OCI-LY1 (cell line): ENCODE measurements around the gene B4GALT6.

Experiments used
- H2AFZ ChIP-seq: fragments of 200-600 bp; sonication (generic), shearing (Covaris generic); 2 replicates; pipeline ENCODE4 v1.6.0; 2014; ENCODE audit warnings: antibody characterized with exemption, mild to moderate bottlenecking, low read length
- H3F3A ChIP-seq: fragments of 200-600 bp; sonication (generic), shearing (Covaris generic); 2 replicates; pipeline ENCODE4 v1.6.0; 2014; ENCODE audit warnings: mild to moderate bottlenecking, antibody characterized with exemption, low read length, moderate library complexity; ENCODE audit not compliant: insufficient read depth
- H3K27ac ChIP-seq: fragments of 200-600 bp; sonication (generic); 2 replicates; pipeline ENCODE4 v1.5.1; 2014; ENCODE audit warnings: low read length, mixed run types, mild to moderate bottlenecking, low read depth; ENCODE audit not compliant: poor library complexity, severe bottlenecking
- H3K27me3 ChIP-seq: fragments of 200-600 bp; sonication (generic); 2 replicates; pipeline ENCODE4 v1.6.0; 2014; ENCODE audit warnings: antibody characterized with exemption, mild to moderate bottlenecking, low read length, moderate library complexity; ENCODE audit not compliant: insufficient read depth
- H3K36me3 ChIP-seq: fragments of 200-600 bp; sonication (generic); 2 replicates; pipeline ENCODE4 v1.6.1; 2014; ENCODE audit warnings: mild to moderate bottlenecking, antibody characterized with exemption, low read length, moderate library complexity, mixed read lengths; ENCODE audit not compliant: insufficient read depth
- H3K4me1 ChIP-seq: fragments of 200-600 bp; sonication (generic); 2 replicates; pipeline ENCODE4 v1.5.1; 2014; ENCODE audit warnings: mild to moderate bottlenecking, low read length, moderate library complexity; ENCODE audit not compliant: insufficient read depth, severe bottlenecking
- H3K4me2 ChIP-seq: fragments of 200-600 bp; sonication (generic), shearing (Covaris generic); 2 replicates; pipeline ENCODE4 v1.6.1; 2014; ENCODE audit warnings: low read length
- H3K4me3 ChIP-seq: fragments of 200-600 bp; sonication (generic); 2 replicates; pipeline ENCODE4 v1.5.1; 2014; ENCODE audit warnings: low read length, low read depth, mild to moderate bottlenecking, mixed read lengths; ENCODE audit not compliant: poor library complexity, severe bottlenecking
- H3K79me2 ChIP-seq: fragments of 200-600 bp; shearing (Covaris generic); 2 replicates; pipeline ENCODE4 v1.6.1; 2016; ENCODE audit warnings: mixed run types, low read length, mixed read lengths; ENCODE audit not compliant: insufficient read depth
- H3K9ac ChIP-seq: fragments of 200-600 bp; sonication (generic), shearing (Covaris generic); 2 replicates; pipeline ENCODE4 v1.6.1; 2014; ENCODE audit warnings: mild to moderate bottlenecking, low read length, mixed read lengths
- H3K9me2 ChIP-seq: fragments of 200-600 bp; sonication (generic), shearing (Covaris generic); 2 replicates; pipeline ENCODE4 v1.6.1; 2014; ENCODE audit warnings: low read depth, mild to moderate bottlenecking, low read length, mixed read lengths
- H3K9me3 ChIP-seq: fragments of 200-600 bp; shearing (Covaris generic); 2 replicates; pipeline ENCODE4 v1.6.1; 2014; ENCODE audit warnings: low read length, mixed read lengths
- H4K20me1 ChIP-seq: fragments of 200-600 bp; sonication (generic), shearing (Covaris generic); 2 replicates; pipeline ENCODE4 v1.6.0; 2016; ENCODE audit warnings: mild to moderate bottlenecking, low read length; ENCODE audit not compliant: insufficient read depth
- EZH2 ChIP-seq: fragments of 200-600 bp; sonication (generic), shearing (Covaris generic); IDR thresholded peaks from 2 replicates; pipeline ENCODE4 v1.8.0; 2017; ENCODE audit warnings: borderline replicate concordance, mixed run types, mild to moderate bottlenecking, antibody characterized with exemption, low read length, moderate library complexity, mixed read lengths
- TF ChIP-seq, protein P1 (sequence below): fragments of 200-600 bp; sonication (generic), shearing (Covaris generic); IDR thresholded peaks from 2 replicates; pipeline ENCODE4 v1.5.1; 2017; ENCODE audit warnings: mild to moderate bottlenecking, antibody characterized with exemption, low read length, moderate library complexity, mixed read lengths

The B4GALT6 gene

DNA sequence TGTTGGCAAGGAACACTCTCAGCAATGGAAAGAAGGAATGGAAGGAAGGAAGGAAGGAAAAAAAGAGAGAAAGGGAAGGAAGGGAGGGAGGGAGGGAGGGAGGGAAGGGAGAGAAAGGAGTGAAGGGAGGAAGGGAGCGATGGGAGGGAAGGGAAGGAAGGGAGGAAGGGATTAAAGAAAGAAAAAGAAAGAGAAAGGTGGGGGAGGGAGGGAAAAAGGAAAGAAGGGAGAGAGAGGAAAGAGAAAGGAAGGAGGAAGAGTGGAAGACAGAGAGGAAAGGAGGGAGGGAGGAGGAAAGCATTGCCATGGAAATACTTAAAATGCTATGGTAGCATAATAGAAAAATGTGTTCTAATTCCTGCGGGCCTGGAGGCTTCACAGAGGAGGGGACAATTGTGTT is 70.3 kb downstream of the B4GALT6 start:
- no peak overlapping the region for H3K4me2 ChIP-seq
- no peaks in the 10 kb centered on the region for H3K4me1 ChIP-seq
- no peaks in the 10 kb centered on the region for H3F3A ChIP-seq
- H3K4me3 ChIP-seq = no peak overlapping the region
- no peaks in the 10 kb centered on the region for H3K27me3 ChIP-seq
- no peak overlapping the region for H3K9ac ChIP-seq
- TF ChIP-seq, protein P1, sequence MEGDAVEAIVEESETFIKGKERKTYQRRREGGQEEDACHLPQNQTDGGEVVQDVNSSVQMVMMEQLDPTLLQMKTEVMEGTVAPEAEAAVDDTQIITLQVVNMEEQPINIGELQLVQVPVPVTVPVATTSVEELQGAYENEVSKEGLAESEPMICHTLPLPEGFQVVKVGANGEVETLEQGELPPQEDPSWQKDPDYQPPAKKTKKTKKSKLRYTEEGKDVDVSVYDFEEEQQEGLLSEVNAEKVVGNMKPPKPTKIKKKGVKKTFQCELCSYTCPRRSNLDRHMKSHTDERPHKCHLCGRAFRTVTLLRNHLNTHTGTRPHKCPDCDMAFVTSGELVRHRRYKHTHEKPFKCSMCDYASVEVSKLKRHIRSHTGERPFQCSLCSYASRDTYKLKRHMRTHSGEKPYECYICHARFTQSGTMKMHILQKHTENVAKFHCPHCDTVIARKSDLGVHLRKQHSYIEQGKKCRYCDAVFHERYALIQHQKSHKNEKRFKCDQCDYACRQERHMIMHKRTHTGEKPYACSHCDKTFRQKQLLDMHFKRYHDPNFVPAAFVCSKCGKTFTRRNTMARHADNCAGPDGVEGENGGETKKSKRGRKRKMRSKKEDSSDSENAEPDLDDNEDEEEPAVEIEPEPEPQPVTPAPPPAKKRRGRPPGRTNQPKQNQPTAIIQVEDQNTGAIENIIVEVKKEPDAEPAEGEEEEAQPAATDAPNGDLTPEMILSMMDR = no peak
- TF ChIP-seq EZH2 = no peak
- H3K9me2 ChIP-seq = no peaks in the 10 kb centered on the region
- H3K27ac ChIP-seq = no peak overlapping the region
- no peaks in the 10 kb centered on the region for H3K36me3 ChIP-seq
- H3K9me3 ChIP-seq = no peaks in the 10 kb centered on the region
- H3K79me2 ChIP-seq = no peaks in the 10 kb centered on the region
- no peak overlapping the region for H2AFZ ChIP-seq
- no peaks in the 10 kb centered on the region for H4K20me1 ChIP-seq

DNA sequence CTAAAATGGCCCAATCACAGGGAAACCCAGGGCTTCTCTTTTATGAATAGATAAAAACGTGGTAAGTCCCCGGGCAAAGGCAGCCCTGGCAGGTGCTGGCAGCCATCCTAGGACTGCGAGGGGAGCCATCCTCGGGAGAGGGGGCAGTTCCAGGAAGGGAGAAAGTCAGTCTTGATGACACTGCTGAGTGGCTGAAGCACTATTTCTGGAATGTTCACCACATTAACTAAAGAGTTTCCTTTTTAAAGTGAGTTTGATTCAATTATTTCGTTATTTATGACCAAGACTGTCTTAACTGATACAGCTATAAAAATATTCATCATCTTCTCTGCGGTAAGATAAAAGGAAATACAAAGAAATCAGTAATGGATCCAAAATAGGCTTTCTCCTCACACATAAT is 72.3 kb downstream of the B4GALT6 start:
- H3K4me2 ChIP-seq = no peak overlapping the region
- H3K27ac ChIP-seq = no peak overlapping the region
- H3K9me2 ChIP-seq = no peaks in the 10 kb centered on the region
- no peak for TF ChIP-seq EZH2
- TF ChIP-seq, protein P1 = no peak
- H3K36me3 ChIP-seq = no peaks in the 10 kb centered on the region
- no peaks in the 10 kb centered on the region for H3K27me3 ChIP-seq
- no peaks in the 10 kb centered on the region for H4K20me1 ChIP-seq
- no peaks in the 10 kb centered on the region for H3F3A ChIP-seq
- no peak overlapping the region for H3K9ac ChIP-seq
- no peak overlapping the region for H3K4me3 ChIP-seq
- H3K79me2 ChIP-seq = no peaks in the 10 kb centered on the region
- H3K4me1 ChIP-seq = no peaks in the 10 kb centered on the region
- no peak overlapping the region for H2AFZ ChIP-seq
- H3K9me3 ChIP-seq = no peaks in the 10 kb centered on the region

DNA sequence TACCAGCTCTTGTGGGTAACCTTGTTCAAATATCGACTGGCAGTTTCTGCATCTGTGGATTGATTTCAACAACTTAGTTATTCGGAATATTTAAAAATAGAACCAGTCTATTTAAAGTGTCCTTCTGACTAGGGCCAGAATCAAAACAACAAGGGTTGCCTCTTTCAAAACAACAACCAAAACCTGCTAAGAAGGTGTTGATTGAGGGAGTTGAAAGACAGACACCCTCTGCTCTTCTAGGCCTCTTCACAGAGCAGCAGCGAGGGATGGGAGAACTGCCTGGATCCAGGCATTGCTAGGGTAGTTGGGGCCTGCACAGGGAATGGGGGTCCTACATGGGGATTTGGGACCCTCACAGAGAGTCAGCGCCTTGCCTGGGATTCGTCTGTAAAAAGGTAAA is 72.9 kb downstream of the B4GALT6 start:
- TF ChIP-seq, protein P1 = no peak
- no peak for TF ChIP-seq EZH2
- Histone ChIP-seq H3K36me3 (no peaks in the 10 kb centered on the region), H3K79me2 (no peaks in the 10 kb centered on the region), H3K27ac (no peak overlapping the region), H3K4me1 (no peaks in the 10 kb centered on the region), H2AFZ (no peak overlapping the region), H3K9me2 (no peaks in the 10 kb centered on the region), H3K4me3 (no peak overlapping the region), H3F3A (no peaks in the 10 kb centered on the region), H3K27me3 (no peaks in the 10 kb centered on the region), H4K20me1 (no peaks in the 10 kb centered on the region), H3K4me2 (no peak overlapping the region), H3K9ac (no peak overlapping the region), H3K9me3 (no peaks in the 10 kb centered on the region)
